ENCODE results near the gene ITIH1.

Gene ITIH1

DNA sequence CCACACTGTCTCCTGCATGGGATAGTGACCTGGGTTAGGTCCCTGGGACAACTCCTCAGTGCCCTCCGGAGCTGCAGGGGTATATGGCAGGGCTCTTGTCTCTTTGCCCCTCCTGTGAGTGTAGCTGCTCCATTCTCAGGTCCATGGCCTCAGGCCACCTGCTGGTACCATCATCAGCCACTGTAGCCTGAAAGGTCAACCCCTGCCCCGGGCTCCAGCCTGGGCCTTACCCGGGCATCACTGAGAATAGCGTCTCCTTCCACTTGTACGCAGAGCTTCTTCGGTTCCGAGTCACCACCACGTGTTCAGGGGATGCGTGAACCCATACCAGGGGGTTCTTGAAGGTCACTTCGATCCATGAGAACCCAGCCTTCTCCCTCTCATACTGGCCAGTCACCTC, 39.3 kb downstream of the ITIH1 start:
- no peak for DNase-seq (ENCODE audit: low read depth in 3 of 3)

DNA sequence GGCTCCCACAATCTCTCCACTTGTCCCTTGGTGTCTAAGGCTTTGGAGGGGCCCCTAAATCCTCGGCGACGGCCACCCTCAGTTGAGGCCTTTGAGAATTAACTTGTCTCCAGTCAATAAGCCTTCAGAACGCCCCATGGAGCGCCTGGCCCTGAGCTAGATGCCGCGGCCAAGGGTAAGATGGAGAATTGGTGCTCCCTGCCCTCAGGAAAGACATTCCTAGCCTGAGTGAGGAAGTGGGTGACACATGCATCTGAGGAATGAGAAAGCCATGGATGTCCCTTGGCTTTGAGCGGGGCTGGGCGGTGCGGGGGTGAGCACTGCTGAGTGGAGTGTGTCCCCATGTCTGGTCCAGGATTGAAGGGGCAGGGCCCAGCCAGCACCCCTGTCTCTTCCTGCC, 39.8 kb downstream of the ITIH1 start:
- no peak for DNase-seq (ENCODE audit: low read depth in 3 of 3)

DNA sequence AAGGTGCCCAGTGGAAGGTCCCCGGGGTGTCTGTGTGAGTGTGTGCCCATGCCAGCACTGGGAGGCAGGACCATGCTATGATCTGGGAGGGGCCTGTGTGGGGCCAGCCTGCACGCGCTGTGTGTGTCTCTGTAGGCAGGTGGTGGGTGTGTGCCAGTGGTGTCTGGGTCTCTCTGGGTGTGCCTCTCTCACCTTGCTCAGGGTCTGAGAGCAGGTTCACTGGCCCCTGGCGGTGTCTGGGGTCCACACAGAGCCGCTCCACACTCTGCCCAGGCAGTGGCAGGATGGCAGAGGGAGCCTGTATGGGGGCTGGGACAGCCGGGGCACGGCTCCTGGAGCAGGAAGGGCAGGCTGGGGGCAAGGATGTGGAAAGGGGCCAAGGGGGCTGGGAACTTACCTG, 40.5 kb downstream of the ITIH1 start:
- DNase-seq (ENCODE audit: low read depth in 3 of 3), result no peak

GRCh38 chr3:52819936-52820335, 42.5 kb downstream of the ITIH1 start:
- no peak for DNase-seq (ENCODE audit: low read depth in 3 of 3)

GRCh38 chr3:52820736-52821135, 43.3 kb downstream of the ITIH1 start:
- DNase-seq (ENCODE audit: low read depth in 3 of 3), result peak in 1 of 3 donors; percentile 15

DNA sequence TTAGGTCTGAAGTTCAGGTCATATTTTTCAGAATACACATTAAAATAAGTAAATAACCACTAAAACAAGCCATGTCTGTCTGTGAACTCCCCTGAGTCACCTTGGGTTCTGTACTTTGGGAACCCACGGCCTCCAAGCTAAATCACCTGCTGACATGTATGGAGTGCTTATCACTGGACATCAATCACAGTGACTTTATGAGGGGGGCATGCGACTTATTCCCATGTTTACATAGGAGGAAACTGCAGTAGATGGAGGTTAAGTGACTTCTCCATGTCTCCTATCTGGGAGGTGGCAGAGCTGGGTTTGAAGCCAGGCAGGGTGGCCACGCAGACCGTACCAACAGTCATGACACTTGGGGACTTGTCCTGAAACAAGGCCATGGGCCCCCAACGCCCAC, 45.0 kb downstream of the ITIH1 start:
- DNase-seq (ENCODE audit: low read depth in 3 of 3), result no peak

- DNase-seq (ENCODE audit: low read depth in 3 of 3), result no peak
These were observed 46.6 kb downstream of the ITIH1 start for GRCh38 chr3:52824037-52824436.

DNA sequence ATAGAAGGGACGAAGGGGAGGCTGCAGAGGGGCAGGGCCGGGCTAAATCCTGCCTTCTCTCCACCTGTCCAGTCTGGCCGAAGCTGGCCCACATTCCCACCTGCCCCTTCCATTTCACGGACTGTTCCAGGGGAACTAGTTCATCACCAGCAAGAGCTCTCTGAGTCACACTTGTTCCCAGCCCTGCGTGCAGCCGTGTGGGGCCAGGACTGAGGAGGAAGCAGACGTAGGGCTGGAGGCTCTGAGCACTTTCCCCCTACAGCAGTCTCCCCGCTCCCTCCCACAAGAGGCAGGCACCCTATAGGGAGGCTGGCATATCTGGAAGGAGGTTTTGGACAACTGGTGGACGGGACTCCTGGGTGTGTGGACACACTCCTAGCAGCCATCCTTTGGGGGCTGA, 50.0 kb downstream of the ITIH1 start:
- no peak for DNase-seq (ENCODE audit: low read depth in 3 of 3)

- DNase-seq (ENCODE audit: low read depth in 3 of 3), result no peak
These were observed 50.5 kb downstream of the ITIH1 start for GRCh38 chr3:52827866-52828376.

DNA sequence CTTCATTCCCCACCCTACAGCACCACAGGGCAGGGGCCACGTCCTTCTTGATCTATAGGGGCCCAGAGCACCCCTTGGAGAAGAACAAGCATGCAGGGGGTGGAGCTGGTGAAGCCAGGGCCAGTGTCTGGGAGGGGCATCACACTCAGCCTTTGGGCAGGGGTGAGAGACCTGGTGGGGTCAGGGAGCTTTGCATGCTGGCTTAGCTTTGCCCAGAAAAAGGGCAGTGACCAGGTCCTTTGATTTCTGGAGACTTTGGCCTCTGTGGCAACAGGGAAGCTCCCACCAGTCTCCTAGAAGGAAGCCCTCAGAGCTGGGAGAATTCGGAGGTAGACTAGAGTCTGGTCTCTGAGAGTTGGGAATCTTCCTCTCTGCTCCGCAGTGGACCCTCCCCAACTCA, 52.1 kb downstream of the ITIH1 start:
- no peak for DNase-seq (ENCODE audit: low read depth in 3 of 3)

- no peak for DNase-seq (ENCODE audit: low read depth in 3 of 3)
These were observed 52.6 kb downstream of the ITIH1 start for GRCh38 chr3:52829906-52830463.

DNA sequence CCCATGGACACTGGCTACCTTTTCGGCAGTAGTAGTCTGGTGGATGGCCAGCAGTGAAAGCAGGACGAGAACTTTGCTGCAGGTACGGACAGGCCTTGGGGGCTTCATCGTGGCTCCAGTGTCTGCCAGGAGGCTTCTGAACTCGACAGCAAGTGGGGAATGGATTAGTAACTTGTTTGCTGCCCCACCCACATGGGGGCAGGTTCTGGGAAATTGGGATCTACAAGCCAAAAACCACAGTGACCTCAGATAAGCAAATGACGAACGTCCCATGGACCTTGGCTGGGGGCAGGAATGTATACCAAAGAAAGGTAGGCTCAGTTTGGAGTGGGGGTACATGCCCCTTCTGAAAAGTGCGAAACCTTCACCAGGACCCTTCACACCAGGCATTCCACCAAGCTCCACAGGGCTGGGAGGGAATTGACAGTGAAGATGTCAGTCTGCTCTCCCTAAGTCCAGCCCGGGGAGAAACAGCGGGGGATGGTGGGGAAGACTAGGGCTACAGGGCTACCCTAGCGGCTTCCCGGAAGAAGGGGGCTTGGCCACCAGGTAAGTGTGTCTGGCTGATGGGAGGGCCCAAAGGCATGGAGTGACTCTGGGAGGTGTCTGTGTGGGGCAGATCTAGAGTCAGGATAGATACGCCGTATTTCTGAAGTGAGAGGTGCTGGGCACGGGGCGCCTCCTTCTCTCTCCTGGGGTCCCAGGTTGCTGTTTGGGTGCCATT, 53.3 kb downstream of the ITIH1 start, which contains the start of gene ITIH4:
TSS of gene ITIH4 (minus strand) at position 138 of the 724 bp plus-strand sequence. CDS start at position 108, 30 bp downstream.
- DNase-seq (ENCODE audit: low read depth in 3 of 3), result no peak

- no peak for DNase-seq (ENCODE audit: low read depth in 3 of 3)
These were observed 54.3 kb downstream of the ITIH1 start for GRCh38 chr3:52831500-52832301.

GRCh38 chr3:52833202-52833601, 55.8 kb downstream of the ITIH1 start:
- no peak for DNase-seq (ENCODE audit: low read depth in 3 of 3)

- no peak for DNase-seq (ENCODE audit: low read depth in 3 of 3)
These were observed 57.6 kb downstream of the ITIH1 start, which contains the start of gene MUSTN1 for GRCh38 chr3:52834871-52835501. Gene MUSTN1, minus strand, starts transcription at chr3:52835019. Its CDS starts 71 bp downstream, at chr3:52834948.

DNA sequence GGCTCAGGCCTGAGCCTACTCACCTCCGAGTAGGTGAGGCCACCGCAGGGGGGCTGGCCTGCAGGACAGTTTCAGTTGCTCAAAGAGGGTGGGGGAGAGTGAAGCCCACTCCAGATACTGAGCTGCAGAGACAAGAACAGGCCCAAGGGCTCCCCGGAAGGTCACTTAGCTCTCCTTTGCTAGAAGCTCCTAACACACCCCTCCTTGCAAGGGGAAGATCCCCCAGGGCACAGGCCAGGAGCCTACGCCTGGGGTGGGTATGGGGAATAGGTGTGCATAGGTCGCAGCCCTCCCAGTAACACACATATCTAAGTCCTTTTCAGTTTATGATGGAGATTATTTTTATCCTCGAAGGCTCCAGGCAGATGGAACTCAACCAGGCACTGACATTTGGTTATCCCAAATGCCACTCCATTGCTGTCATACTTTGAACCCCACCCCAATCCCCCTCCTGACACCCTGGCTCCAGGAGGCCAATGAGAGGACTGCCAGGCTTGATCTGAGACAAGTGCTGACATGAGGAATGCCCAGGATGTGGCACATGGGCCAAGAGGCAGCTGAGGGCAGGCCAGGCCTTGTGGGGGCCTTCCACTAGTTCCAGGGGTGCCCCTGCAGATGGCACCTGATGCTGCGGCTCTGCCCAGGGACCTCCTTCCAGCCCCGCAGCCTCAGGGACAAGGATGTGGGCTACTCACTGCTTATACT, 58.5 kb downstream of the ITIH1 start:
- no peak for DNase-seq (ENCODE audit: low read depth in 3 of 3)

GRCh38 chr3:52836471-52836845, 59.1 kb downstream of the ITIH1 start:
- DNase-seq (ENCODE audit: low read depth in 3 of 3), result no peak

DNA sequence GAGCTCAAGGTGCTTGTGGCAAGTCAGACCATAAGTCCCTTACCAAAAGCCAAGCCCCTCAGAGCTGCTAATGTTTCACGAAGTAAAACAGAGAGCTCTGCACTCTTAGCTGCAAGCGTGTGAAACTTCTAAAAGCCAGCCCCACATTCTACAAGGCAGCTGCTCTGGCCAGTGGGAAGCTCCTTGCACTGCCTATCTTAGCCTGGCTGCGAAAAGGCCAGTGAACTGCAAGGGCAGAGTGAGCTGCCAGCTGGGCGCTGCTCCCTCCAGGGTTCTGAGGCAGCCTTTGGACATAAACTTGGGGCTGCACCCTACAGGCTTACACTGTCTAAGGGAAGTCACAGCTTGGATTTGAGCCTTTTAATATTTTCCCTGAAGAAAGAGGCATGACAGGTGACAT, 59.6 kb downstream of the ITIH1 start:
- DNase-seq (ENCODE audit: low read depth in 3 of 3), result no peak

DNA sequence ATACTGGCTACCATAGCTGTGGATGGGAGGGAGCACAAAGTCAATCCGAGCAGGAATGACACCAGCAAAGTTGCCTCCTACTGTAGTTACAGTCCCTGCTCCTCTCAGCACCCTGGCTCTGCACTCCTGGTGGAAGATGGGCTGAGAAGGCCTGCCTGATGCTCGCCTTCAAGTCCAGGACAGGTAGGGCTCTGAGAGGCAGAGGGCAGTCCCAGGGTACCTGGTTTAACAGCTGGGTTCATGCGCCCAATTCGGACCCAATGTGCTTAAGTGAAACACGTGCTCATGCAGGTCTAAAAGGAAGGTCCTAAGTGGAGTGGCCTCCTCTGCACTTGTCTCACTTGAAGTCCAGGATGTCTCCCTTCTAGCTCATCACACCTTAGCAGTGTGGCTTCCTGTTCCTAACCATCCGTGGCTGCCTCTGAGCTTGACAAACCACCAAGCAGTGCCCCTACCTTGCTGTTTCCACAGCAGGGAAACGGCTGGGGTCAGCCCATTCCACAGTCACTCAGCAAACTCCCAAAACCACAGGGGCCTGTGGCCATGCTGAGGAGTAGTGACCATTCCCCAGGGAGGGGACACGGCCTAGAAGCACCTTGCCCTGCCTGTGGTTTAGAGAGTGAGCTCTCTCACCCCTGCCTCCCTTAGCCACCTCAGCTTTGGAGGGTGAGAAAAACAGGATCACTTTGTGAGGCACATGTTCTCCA, 61.3 kb downstream of the ITIH1 start:
- DNase-seq (ENCODE audit: low read depth in 3 of 3), result no peak

GRCh38 chr3:52839268-52839575, 61.8 kb downstream of the ITIH1 start:
- DNase-seq (ENCODE audit: low read depth in 3 of 3), result no peak

All from stimulated activated CD4-positive, alpha-beta T cell treated with anti-CD3 and anti-CD28 coated beads, TNF-alpha, amount 100 ng/mL, for 48 hours (primary cell).